Urothelium cell line (cell line): ENCODE measurements around the gene TSNAX.

Experiments used
- DNase-seq: peaks from one replicate; pipeline ENCODE4 v3.0.0; 2011; ENCODE audit warnings: low spot score, mixed read lengths
- FAIRE-seq: peaks from 2 replicates; lab custom pipeline; 2011; peaks lifted over from hg19 to GRCh38; lab: Jason Lieb, UNC

TSNAX gene

GRCh38 chr1:231517076-231517475 lies 11.4 kb upstream of the TSNAX start:
- FAIRE-seq, result no peak
- no peak for DNase-seq

- DNase-seq, result no peak
- FAIRE-seq, result no peak
These were observed 9.9 kb upstream of the TSNAX start for GRCh38 chr1:231518485-231519034.

DNA sequence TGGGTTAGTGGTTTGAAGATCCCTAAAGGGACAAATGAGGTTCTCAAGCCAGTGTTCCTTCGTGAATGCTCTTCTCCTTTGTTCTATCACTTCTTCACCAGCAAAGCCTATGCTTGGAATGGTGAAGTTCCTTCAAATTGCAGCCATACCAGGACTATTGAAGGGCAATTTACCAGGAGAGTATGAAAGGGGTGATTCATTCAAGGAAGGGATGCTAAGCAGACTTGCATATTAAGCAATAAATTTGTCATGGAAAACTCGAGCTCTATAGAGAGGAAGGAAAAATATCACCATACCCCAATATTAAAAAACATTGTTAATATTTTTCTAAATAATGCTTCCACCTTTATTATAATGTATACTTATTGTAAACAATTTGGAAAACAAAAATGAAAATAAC lies 9.3 kb upstream of the TSNAX start:
- no peak for DNase-seq
- FAIRE-seq, result no peak

DNA sequence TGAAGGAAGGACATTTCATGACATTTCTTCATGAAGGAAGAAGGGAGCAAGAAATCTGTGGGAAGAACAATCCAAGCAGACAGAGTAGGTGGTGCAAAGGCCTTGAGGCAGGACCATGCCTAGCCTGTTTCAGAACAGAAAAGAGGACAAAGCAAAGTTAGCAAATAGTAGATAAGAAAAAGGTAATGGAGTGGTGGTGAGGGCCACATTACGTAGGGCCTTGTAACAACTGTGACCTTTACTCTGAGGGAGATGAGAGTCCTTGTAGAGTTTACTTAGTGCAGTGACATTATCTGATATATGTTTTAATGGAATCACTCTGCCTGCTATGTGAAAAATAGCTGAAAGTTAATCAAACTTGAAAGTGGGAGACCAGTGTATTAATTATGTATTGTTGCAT lies 6.4 kb upstream of the TSNAX start:
- FAIRE-seq (no peak), DNase-seq (no peak)

DNA sequence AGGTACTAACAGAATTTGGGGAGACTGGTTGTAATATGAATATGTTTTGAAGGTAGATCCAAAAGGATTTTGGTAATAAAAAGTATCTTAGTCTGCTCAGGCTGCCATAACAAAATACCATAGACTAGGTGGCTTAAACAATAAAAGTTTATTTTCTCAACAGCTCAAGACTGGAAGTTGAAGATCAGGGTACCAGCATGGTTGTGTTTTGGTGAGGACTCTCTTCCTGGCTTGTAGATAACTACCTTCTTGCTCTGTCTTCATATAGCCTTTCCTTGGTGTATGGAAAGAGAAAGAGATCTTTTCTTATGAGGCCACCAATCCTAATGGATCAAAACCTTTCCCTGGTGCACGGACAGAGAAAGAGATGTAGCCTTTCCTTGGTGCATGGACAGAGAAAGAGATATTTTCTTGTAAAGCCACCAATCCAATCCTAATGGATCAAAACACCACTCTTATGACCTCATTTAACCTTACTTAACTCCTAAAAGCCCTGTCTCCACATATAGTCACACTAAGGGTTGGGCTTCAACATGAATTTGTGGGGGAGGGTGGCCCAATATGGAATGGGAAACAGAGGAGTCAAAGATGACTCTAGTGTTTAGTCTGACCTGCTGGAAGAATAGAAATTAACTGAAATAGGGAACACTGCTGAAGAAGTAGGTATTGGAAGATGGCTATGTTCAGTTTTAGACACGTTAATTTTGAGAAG lies 5.4 kb upstream of the TSNAX start:
- FAIRE-seq (no peak), DNase-seq (no peak)

DNA sequence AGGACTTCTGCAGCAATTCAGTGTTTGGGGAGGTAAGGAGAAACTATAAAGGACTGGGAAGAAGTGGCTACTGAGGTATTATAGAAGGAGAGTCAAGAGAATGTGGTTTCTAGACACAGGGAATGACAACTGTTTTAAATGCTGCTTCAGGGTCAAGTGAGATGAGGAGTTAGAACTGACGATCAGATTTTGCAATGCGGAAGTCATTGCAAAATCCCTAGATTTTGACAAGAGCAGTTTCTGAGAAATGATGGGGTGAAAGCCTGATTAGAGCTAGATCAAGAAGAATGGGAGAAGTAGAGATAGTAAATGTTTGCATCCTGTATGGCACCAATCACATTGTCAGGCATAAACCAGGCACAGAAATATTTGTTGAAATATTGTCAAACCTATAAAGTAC lies 4.7 kb upstream of the TSNAX start:
- no peak for DNase-seq
- no peak for FAIRE-seq

GRCh38 chr1:231526536-231526935 lies 1.9 kb upstream of the TSNAX start:
- DNase-seq, result no peak
- no peak for FAIRE-seq

- DNase-seq, result no peak
- FAIRE-seq, result no peak
These were observed 790 bp upstream of the TSNAX start for GRCh38 chr1:231527586-231528171.

DNA sequence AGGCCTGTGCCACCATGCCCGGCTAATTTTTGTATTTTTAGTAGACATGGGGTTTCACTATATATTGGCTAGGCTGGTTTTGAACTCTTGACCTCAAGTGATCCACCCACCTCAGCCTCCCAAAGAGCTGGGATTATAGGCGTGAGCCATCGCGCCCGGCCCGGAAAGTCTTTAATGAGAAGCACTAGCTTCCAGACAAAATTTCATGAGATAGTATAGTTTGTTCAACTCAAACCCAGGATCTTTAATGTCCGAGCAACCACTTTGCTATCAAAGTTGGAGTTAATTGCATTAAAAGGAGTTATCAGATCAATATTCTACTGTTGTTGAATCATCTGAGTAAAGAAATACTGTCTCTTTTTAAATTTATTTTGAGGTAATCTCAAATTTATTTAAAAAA lies 4.8 kb downstream of the TSNAX start:
- DNase-seq (no peak), FAIRE-seq (no peak)

GRCh38 chr1:231534703-231535159 lies 6.3 kb downstream of the TSNAX start:
- DNase-seq (no peak), FAIRE-seq (no peak)

GRCh38 chr1:231536099-231536498 lies 7.6 kb downstream of the TSNAX start:
- DNase-seq (no peak), FAIRE-seq (no peak)

DNA sequence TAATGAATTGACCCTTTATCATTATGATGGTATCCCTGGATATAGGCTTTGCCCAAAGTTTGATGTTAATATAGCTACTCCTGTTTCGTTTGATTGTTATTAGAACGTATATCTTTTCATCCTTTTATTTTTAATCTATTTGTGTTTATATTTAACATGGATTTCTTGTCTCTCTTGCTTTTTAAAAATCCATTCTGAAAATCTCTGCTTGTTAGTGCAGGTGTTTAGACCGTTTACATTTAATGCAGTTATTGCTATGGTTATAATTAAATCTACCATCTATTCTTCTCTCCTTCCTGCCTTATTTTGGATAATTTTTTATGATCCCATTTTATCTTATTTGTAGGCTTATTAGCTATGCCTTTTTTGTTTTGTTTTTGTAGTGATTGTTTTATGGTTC lies 12.4 kb downstream of the TSNAX start:
- no peak for FAIRE-seq
- no peak for DNase-seq

DNA sequence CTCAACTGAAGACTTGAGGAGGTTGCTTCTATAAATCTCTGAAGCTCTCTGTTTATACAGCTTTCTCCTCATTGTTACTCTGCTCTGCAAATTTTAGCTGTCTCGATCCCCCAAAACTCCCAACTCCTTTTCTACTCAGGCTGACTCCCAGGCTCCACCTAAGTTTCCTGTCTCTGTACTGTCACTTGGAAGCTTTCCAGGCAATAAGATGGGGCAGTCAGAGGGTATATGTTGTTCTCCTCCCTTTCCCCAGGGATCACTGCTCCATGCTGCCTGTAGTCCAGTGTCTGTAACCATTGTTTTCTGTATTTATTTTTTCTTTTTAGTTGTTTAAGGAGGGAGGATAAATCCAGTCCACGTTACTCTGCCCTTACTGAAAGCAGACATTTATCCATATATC lies 13.4 kb downstream of the TSNAX start:
- DNase-seq (no peak), FAIRE-seq (no peak)

DNA sequence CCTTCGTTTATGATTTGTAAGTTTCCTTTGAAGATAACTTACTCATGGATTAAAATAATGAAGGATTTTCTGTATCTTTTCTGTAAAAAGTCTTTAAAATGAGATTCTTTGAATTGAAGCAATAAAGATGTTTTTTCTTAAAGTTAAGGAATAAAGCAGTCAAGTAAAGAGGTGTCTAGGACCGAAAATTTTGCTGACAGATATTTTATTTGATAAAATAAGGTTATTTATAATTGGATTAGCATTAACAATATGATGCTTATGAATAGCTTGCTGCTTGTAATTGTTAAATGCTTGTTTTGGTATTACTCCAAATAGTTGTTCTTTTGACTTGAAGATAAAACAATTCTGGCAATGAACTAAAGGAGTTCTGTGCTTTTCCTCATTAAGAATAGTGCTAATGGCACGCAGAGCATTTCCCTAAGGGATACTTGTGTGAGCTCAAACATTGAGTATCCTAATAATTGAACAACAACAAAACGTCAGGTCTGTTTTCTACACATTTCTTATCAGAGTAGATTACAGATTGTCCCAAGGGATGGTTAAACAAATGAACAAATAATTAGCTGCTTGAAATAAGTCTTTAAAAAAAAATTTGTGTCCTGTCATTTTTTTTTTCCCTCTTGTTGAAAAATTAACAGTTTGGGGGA lies 16.6 kb downstream of the TSNAX start:
- no peak for FAIRE-seq

DNA sequence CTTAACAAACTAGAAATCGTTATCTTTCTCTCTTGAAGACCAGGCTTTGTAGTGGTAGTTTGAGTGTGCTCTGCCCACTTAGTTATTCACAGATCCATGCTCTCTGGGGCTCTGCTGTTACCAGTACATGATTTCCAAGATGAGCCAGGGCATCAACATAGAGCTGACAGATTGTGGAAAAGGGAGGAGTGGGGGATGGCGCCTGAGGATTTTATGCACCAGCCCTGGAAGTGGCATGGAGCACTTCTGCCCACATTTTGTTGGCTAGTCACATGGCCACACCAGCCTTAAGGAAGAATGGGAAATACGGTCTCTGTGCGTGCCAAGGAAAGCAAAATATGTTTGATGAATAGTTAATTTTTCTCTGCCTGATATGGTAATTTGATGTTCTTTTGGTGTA lies 18.2 kb downstream of the TSNAX start:
- no peak for DNase-seq

More for the DNA sequence above, 16.6 kb downstream of the TSNAX start:
- no peak for DNase-seq

DNA sequence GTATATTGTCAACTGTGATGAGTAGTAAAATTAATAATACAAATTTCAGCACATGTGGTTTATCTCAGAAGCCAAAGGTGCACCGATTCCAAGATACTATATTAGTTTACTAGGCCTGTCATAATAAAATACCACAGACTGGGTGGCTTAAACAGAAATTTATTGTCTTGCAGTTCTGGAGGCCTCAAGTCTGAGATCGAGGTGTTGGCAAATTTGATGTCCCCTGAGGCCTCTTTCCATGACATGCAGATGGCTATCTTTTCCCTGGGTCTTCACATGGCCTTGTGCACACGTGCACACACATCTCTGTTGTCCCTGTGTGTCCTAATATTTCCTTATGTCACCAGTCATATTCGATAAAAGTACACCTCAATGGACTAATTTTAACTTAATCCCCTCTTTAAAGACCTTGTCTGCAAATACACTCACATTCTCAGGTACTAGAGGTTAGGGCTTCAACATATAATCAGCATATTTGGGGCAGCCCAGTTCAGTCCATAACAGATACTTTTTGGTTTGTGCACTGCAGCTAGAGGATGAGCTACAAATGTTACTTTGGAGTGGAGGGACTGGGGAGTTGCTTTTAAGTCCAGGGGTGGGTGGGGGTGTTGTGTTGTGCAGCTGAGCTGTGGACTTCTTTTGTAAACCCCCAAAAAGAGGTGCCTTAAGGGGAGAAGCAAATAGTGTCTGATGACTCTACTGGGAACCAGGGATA lies 21.4 kb downstream of the TSNAX start:
- no peak for DNase-seq

More for the DNA sequence above, 18.2 kb downstream of the TSNAX start:
- no peak for FAIRE-seq

DNA sequence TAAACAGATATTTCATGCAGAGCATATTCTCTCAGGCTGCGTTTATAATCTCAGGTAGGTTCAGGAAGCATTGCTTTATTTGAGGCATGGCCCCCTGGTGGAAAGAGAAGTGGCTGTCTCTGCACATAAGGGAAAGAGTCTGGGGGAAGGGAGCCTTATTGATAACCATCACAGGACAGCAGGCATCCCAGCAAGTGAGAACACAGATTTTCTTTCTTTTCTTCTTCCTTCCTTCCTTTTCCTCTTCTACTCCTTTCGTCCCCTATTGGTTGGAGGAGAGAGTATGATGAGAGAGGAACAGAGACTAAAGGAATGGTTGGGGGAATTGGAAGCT lies 21.9 kb downstream of the TSNAX start:
- FAIRE-seq, result no peak
- DNase-seq, result no peak

More for the DNA sequence above, 21.4 kb downstream of the TSNAX start:
- FAIRE-seq, result no peak

DNA sequence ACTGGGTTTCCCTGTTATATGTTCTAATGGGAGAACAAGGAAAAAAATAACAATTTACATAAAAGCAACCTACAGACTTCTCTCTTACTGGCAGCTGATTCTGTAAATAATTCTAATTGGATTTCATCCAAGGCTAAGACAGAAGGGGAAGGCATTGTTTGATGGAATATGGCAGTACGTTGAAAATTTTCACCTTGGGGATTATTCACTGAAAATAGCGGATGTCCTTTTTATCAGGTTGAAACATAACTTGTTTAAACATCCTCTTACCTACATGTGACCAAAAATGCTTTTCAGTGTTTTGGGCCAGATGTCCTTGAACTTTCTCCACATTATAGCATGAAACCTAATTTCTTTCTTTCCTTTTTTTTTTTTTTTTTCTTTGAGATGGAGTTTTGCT lies 24.9 kb downstream of the TSNAX start:
- no peak for FAIRE-seq
- DNase-seq, result no peak

DNA sequence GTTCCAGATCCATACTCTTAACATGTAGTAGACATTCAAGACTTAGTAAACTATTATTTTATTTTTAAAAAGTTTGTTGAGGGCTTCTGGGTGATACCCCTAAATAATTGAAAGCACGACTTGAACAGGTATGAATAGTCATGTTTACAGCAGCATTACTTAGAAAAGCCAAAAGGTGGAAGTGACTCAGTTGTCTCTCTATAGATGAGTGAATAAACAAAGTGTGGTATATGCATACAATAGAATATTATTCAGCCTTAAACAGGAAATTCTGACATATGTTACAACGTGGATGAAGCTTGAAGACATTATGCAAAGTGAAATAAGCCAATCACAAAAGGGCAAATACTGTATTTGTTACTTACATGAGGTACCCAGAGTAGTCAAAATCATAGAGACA lies 26.5 kb downstream of the TSNAX start:
- DNase-seq, result no peak
- no peak for FAIRE-seq

DNA sequence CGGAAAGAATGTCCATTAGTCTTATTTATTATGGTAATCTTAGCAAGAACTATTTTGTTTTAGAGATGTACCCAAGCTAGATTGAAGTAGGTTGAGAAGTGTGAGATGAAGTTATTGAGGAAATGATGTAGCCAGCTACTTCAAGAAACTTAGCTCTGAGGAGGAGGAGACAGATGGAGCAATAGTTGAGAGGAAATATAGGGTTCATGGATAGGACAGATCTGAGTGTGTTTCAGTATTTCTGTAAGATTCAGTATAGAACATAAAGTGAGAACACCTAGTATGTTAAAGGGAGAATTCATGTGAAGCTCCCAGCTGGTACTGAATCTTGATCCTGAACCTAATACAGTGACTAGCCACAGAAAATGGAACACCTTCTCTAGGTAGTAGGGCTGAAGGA lies 28.9 kb downstream of the TSNAX start:
- DNase-seq (no peak), FAIRE-seq (no peak)

DNA sequence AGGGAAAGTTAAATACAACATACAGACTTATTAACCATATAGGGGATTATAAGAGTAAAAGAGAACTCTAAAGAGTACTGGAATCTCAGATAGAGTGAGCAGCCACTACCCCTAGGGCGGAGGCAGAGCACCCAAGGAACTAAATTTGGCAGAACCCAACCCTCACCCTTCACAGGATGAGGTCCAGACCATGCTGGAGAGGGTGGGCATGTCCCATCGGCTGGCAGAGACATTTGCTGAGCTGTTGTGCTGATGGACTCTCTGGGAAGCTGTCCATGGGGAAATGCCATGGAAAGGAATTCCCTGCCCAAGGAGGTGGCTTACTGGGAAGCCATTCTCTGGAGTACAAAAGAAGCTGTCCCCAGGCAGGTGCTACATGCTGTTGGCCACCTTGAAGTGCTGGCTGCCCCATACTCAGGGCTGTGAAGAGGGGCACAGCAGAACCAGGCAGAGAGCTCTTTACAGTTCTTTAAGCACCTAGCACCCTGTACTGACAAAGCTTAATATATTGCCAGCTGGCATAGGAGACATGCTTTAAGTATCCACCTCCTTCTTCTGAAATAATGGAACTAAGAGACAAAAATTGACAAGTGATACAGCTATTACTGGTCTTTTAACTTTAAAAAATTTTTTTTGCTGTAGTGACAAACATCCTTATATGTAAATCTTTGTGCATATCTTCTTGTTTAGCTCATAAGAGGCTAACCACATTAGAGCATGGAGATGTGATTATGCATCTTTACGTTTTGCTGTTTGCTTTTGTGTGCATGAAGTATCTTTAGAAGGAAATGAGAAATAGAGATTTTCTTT lies 29.6 kb downstream of the TSNAX start:
- DNase-seq (no peak), FAIRE-seq (no peak)
